OCI-LY1 (cell line): ENCODE results near the gene FASN.

Source experiments
- CTCF ChIP-seq: fragments of 200-600 bp; sonication (generic), shearing (Covaris generic); IDR thresholded peaks from 2 replicates; pipeline ENCODE4 v1.5.1; 2017; ENCODE audit warnings: mild to moderate bottlenecking, antibody characterized with exemption, low read length, moderate library complexity, mixed read lengths
- EZH2 ChIP-seq: fragments of 200-600 bp; sonication (generic), shearing (Covaris generic); IDR thresholded peaks from 2 replicates; pipeline ENCODE4 v1.8.0; 2017; ENCODE audit warnings: borderline replicate concordance, mixed run types, mild to moderate bottlenecking, antibody characterized with exemption, low read length, moderate library complexity, mixed read lengths

GRCh38 chr17:82065638-82066303 is 32.3 kb downstream of the FASN start, which contains the start of gene DUS1L:
- TF ChIP-seq CTCF (no peak), EZH2 (no peak)
